Mucosa of descending colon (tissue), 3 donors: ENCODE measurements around the gene AZI2. TPM values are rescaled to one million over a fixed set of nuclear protein-coding genes. Genes with fewer than 3 reads are reported as not detected.

Experiments used
- ATAC-seq: fragments of 200-7000 bp; cut with Tn5 transposase; one replicate; pipeline ENCODE4 v1.9.1; 2020; ENCODE audit warnings: mild to moderate bottlenecking, moderate library complexity
- DNase-seq, 3 donors: peaks; one replicate each; pipeline ENCODE4 v3.0.0-alpha.2; 2020
- H3K36me3 ChIP-seq: fragments of 200-600 bp; one replicate; pipeline ENCODE4 v1.8.0; 2021; ENCODE audit warnings: low read depth, mild to moderate bottlenecking
- H3K4me1 ChIP-seq: fragments of 200-600 bp; one replicate; pipeline ENCODE4 v1.8.0; 2021; ENCODE audit warnings: low read depth, mild to moderate bottlenecking
- H3K4me3 ChIP-seq: fragments of 200-600 bp; one replicate; pipeline ENCODE4 v1.8.0; 2021; ENCODE audit warnings: mild to moderate bottlenecking
- H3K9me3 ChIP-seq: fragments of 200-600 bp; one replicate; pipeline ENCODE4 v1.8.0; 2021; ENCODE audit warnings: mild to moderate bottlenecking
- CTCF ChIP-seq: fragments of 200-600 bp; IDR thresholded peaks from one replicate; pipeline ENCODE4 v1.8.0; 2022; ENCODE audit warnings: antibody characterized with exemption, mild to moderate bottlenecking
- intact Hi-C, 2 donors: fragments of 100-400 bp; cut with DNase I in 1 of 2; cut with micrococcal nuclease in 1 of 2; formaldehyde crosslinking; loops; one replicate each; pipeline versions ENCODE4 v1.11.0 to v1.11.1; 2022; cut with DNase I, micrococcal nuclease
- total RNA-seq, 3 donors: library from RNA; stranded (reverse); fragmentation: NEBNext Ultra II Directional in 2 of 3; extraction: Animal tissue kit (Norgen Biotek cat#: 25700) in 2 of 3; gene quantifications; one replicate each; pipeline versions ENCODE4 v1.2.1 to v1.2.4, GENCODE V29; 2021 to 2023
- donor health status: DM: no; HTN: no; CAD: no; lungs with moderate emphysema.
- donor health status: DM: no; HTN: no; CAD: no.
- donor health status: DM: no; HTN: yes; CAD: no.

AZI2 gene
- total RNA-seq, 3 donors from 2014 or later: 50.4 to 61.6 (median 55.3) TPM

- Histone ChIP-seq H3K4me3 (no peak overlapping the region), H3K4me1 (no peaks in the 10 kb centered on the region), H3K36me3 (no peaks in the 10 kb centered on the region), H3K9me3 (no peaks in the 10 kb centered on the region)
- no peak for TF ChIP-seq CTCF
- ATAC-seq (no peak), DNase-seq (no peak)
- intact Hi-C loops: loop anchor here in 1 of 2 donors (10.0 kb wide), 1 partner anchor 620 kb away; no protein-coding TSS in a partner anchor
Observed at GRCh38 chr3:28335246-28335645, 13.4 kb downstream of the AZI2 start.

GRCh38 chr3:28334552-28334951 is 14.1 kb downstream of the AZI2 start:
- Histone ChIP-seq H3K9me3 (no peaks in the 10 kb centered on the region), H3K4me1 (no peaks in the 10 kb centered on the region), H3K36me3 (no peaks in the 10 kb centered on the region), H3K4me3 (no peak overlapping the region)
- DNase-seq (no peak), ATAC-seq (no peak)
- no peak for TF ChIP-seq CTCF
- intact Hi-C loops: loop anchor here in 1 of 2 donors (10.0 kb wide), 1 partner anchor 620 kb away; no protein-coding TSS in a partner anchor

- TF ChIP-seq CTCF: peak; percentile 66
- no peaks in the 10 kb centered on the region for H3K36me3 ChIP-seq
- DNase-seq (no peak), ATAC-seq (peak; percentile 55)
- no peak overlapping the region for H3K4me3 ChIP-seq
- intact Hi-C loops: loop anchor here in 1 of 2 donors (5.0 kb wide), 1 partner anchor 616 kb away; no protein-coding TSS in a partner anchor
- no peaks in the 10 kb centered on the region for H3K4me1 ChIP-seq
- H3K9me3 ChIP-seq: no peaks in the 10 kb centered on the region
Observed at GRCh38 chr3:28328188-28329151, 20.2 kb downstream of the AZI2 start.

- ATAC-seq (peak; percentile 62), DNase-seq (peak in 1 of 3 donors; percentile 10)
- no peak for TF ChIP-seq CTCF
- Histone ChIP-seq H3K36me3 (no peaks in the 10 kb centered on the region), H3K4me3 (no peak overlapping the region), H3K9me3 (no peaks in the 10 kb centered on the region), H3K4me1 (no peaks in the 10 kb centered on the region)
- intact Hi-C loops: loop anchor here in 1 of 2 donors (5.0 kb wide), 1 partner anchor 614 kb away; no protein-coding TSS in a partner anchor
Observed at GRCh38 chr3:28326458-28326926, 22.1 kb downstream of the AZI2 start.

GRCh38 chr3:28322464-28322863 is 26.2 kb downstream of the AZI2 start:
- Histone ChIP-seq H3K9me3 (no peaks in the 10 kb centered on the region), H3K4me1 (no peaks in the 10 kb centered on the region), H3K36me3 (no peaks in the 10 kb centered on the region), H3K4me3 (no peak overlapping the region)
- intact Hi-C loops: no loop called here
- DNase-seq: no peak
- no peak for TF ChIP-seq CTCF
- ATAC-seq: no peak
